ENCODE data around the gene SRGAP3.
A peak's percentile ranks its signal among the peaks of the same experiment; 100 is the strongest.

The SRGAP3 gene

DNA sequence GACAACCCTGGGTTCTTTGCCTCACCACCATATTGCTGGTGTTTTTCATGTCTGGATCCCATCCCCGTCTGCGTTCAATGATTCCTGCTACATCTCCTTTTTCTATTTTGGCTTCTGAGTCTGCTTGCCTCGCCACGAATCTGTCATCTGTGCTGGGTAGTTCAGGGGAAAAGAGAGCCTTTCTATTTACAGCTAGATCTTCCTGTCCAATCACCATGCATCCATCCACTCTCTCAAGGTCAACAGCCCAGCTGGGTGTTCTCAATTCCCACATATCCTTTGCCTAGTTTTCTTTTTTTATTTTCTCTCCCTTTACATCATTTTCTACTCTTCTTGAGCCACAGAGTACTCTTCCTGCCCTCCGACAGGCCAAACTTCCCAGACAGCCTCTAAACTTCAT is 181.4 kb downstream of the SRGAP3 start:
- H3K27ac ChIP-seq (ENCODE audit: poor library complexity, severe bottlenecking): no peak overlapping the region
- H3K4me3 ChIP-seq (ENCODE audit: severe bottlenecking): no peak overlapping the region

DNA sequence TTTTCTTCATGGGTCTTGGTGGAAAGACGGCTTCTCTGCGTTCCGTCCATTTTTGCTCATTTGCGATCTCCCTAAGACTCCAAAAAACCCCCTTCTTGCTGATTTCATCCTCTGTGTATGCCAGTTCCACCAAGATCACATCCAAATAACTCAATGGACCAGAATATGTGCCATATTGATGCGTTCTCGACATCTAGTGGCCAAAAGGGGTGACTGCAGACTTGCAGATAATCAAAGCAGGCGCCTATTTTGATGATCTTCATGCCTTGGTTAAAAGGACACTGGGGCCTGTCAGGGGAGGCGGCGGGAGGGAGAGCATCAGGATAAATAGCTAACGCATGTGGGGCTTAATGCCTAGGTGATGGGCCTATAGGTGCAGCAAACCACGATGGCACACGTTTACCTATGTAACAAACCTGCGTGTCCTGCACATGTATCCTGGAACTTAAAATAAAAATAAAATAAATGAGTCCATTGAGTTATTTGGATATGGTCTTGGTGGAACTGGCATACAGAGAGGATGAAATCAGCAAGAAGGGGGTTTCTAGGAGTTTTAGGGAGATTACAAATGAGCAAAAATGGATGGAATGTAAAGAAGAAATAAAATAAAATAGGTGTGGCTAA is 182.0 kb downstream of the SRGAP3 start:
- peak; percentile 90 for TF ChIP-seq CTCF (IDR thresholded peaks at IDR 0.05; ENCODE audit: poor library complexity, severe bottlenecking)
- DNase-seq (ENCODE audit: low spot score): no peak

More for the DNA sequence above, 181.4 kb downstream of the SRGAP3 start:
- no peak for TF ChIP-seq CTCF (IDR thresholded peaks at IDR 0.05; ENCODE audit: poor library complexity, severe bottlenecking)
- Histone ChIP-seq H3K9me3 (ENCODE audit: severe bottlenecking) (no peaks in the 10 kb centered on the region), H3K4me1 (ENCODE audit: insufficient read depth, poor library complexity, severe bottlenecking) (no peaks in the 10 kb centered on the region), H3K36me3 (ENCODE audit: low read depth) (no peaks in the 10 kb centered on the region), H3K27me3 (ENCODE audit: insufficient read depth, poor library complexity, severe bottlenecking) (no peaks in the 10 kb centered on the region)
- ATAC-seq (ENCODE audit: low read depth) (no peak), DNase-seq (ENCODE audit: low spot score) (no peak)

GRCh38 chr3:9066775-9067174 is 182.7 kb downstream of the SRGAP3 start:
- no peak for TF ChIP-seq CTCF (IDR thresholded peaks at IDR 0.05; ENCODE audit: poor library complexity, severe bottlenecking)
- Histone ChIP-seq H3K27ac (ENCODE audit: poor library complexity, severe bottlenecking) (no peak overlapping the region), H3K9me3 (ENCODE audit: severe bottlenecking) (peaks cover 5% of the 10 kb centered on the region), H3K27me3 (ENCODE audit: insufficient read depth, poor library complexity, severe bottlenecking) (no peaks in the 10 kb centered on the region), H3K4me3 (ENCODE audit: severe bottlenecking) (no peak overlapping the region), H3K4me1 (ENCODE audit: insufficient read depth, poor library complexity, severe bottlenecking) (no peaks in the 10 kb centered on the region), H3K36me3 (ENCODE audit: low read depth) (no peaks in the 10 kb centered on the region)
- no peak for DNase-seq (ENCODE audit: low spot score)
- ATAC-seq (ENCODE audit: low read depth): no peak

More for the DNA sequence above, 182.0 kb downstream of the SRGAP3 start:
- H3K4me3 ChIP-seq (ENCODE audit: severe bottlenecking): no peak overlapping the region
- peaks cover 4% of the 10 kb centered on the region for H3K9me3 ChIP-seq (ENCODE audit: severe bottlenecking)
- no peaks in the 10 kb centered on the region for H3K27me3 ChIP-seq (ENCODE audit: insufficient read depth, poor library complexity, severe bottlenecking)
- no peaks in the 10 kb centered on the region for H3K4me1 ChIP-seq (ENCODE audit: insufficient read depth, poor library complexity, severe bottlenecking)
- peak; percentile 56; the same call in 2 of the 3 replicates for ATAC-seq (ENCODE audit: low read depth)
- H3K36me3 ChIP-seq (ENCODE audit: low read depth): no peaks in the 10 kb centered on the region
- no peak overlapping the region for H3K27ac ChIP-seq (ENCODE audit: poor library complexity, severe bottlenecking)

GRCh38 chr3:9066141-9066540 is 183.3 kb downstream of the SRGAP3 start:
- no peak for TF ChIP-seq CTCF (IDR thresholded peaks at IDR 0.05; ENCODE audit: poor library complexity, severe bottlenecking)

DNA sequence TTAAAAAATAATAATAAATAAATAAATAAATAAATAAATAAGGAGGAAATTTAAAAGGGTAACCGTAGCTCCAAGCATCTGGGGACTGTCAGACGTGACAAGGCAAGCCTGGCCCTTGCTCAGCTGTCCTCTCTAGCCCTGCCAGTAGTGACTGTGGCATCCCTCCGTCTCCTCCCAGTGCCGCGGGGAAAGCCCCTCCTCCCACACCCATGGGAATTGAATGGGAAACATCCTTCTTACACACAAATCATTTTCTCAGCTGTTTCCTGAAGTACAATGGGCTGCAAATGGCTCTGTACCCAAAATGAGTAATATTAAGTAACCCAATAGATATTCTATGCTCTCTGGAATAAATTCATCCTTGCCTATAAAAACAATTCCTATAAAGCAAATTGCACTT is 184.6 kb downstream of the SRGAP3 start:
- Histone ChIP-seq H3K27ac (ENCODE audit: poor library complexity, severe bottlenecking) (no peak overlapping the region), H3K4me1 (ENCODE audit: insufficient read depth, poor library complexity, severe bottlenecking) (no peaks in the 10 kb centered on the region), H3K4me3 (ENCODE audit: severe bottlenecking) (no peak overlapping the region), H3K27me3 (ENCODE audit: insufficient read depth, poor library complexity, severe bottlenecking) (no peaks in the 10 kb centered on the region), H3K36me3 (ENCODE audit: low read depth) (no peaks in the 10 kb centered on the region), H3K9me3 (ENCODE audit: severe bottlenecking) (peaks cover 5% of the 10 kb centered on the region)
- ATAC-seq (ENCODE audit: low read depth): no peak
- no peak for TF ChIP-seq CTCF (IDR thresholded peaks at IDR 0.05; ENCODE audit: poor library complexity, severe bottlenecking)
- DNase-seq (ENCODE audit: low spot score): no peak

More at GRCh38 chr3:9066141-9066540, 183.3 kb downstream of the SRGAP3 start:
- H3K36me3 ChIP-seq (ENCODE audit: low read depth): no peaks in the 10 kb centered on the region
- no peak overlapping the region for H3K4me3 ChIP-seq (ENCODE audit: severe bottlenecking)
- no peaks in the 10 kb centered on the region for H3K27me3 ChIP-seq (ENCODE audit: insufficient read depth, poor library complexity, severe bottlenecking)
- DNase-seq (ENCODE audit: low spot score) (no peak), ATAC-seq (ENCODE audit: low read depth) (no peak)
- no peaks in the 10 kb centered on the region for H3K4me1 ChIP-seq (ENCODE audit: insufficient read depth, poor library complexity, severe bottlenecking)
- H3K27ac ChIP-seq (ENCODE audit: poor library complexity, severe bottlenecking): no peak overlapping the region
- peaks cover 5% of the 10 kb centered on the region for H3K9me3 ChIP-seq (ENCODE audit: severe bottlenecking)
